ENCODE measurements around the gene CASP1. TPM values are rescaled to one million over a fixed set of nuclear protein-coding genes. Genes with fewer than 3 reads are reported as not detected.

CASP1 gene
- total RNA-seq, 4 donors from 2014 or later = 2.7 to 18.9 (median 9.2) TPM

DNA sequence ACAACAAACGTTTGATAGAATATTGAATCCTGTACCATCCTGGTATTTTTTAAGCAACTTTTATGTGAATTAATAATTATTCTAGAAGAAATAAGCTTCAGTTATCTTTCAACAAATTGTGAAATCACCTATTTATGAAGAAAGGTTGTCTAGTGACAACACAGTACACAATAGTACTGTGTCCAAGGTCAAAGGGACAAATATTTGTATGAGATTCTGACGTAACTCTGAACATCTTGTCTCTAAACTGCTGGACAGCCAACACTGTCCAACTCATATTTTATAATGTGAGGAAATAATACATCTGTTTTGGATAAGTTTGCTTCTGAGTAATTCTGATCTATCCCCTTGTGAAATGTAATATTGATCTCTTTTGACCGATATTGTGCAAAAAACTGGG, 30.9 kb downstream of the CASP1 start:
- DNase-seq = no peak
- intact Hi-C loops (cut with DNase I) = no loop called here
- H3K36me3 ChIP-seq = no peaks in the 10 kb centered on the region
- no peak overlapping the region for H3K4me3 ChIP-seq (replicated peaks in 1 of 3)
- no peaks in the 10 kb centered on the region for H3K4me1 ChIP-seq
- H3K9me3 ChIP-seq = no peaks in the 10 kb centered on the region
- 88 to 89% methylated on average over 3 of the region's 3 CpGs for WGBS, 2 donors
- H3K27ac ChIP-seq = no peak overlapping the region
- H3K27me3 ChIP-seq = no peaks in the 10 kb centered on the region
- no peak for TF ChIP-seq POLR2A (IDR thresholded peaks at IDR 0.05)
- TF ChIP-seq CTCF (IDR thresholded peaks at IDR 0.05) = no peak

GRCh38 chr11:105003151-105003550, 31.8 kb downstream of the CASP1 start:
- no peak for DNase-seq
- no peaks in the 10 kb centered on the region for H3K4me1 ChIP-seq
- H3K27me3 ChIP-seq = no peaks in the 10 kb centered on the region
- H3K36me3 ChIP-seq = no peaks in the 10 kb centered on the region
- intact Hi-C loops (cut with DNase I) = no loop called here
- no peak overlapping the region for H3K4me3 ChIP-seq (replicated peaks in 1 of 3)
- TF ChIP-seq CTCF (IDR thresholded peaks at IDR 0.05) = no peak
- TF ChIP-seq POLR2A (IDR thresholded peaks at IDR 0.05) = no peak
- no peaks in the 10 kb centered on the region for H3K9me3 ChIP-seq
- WGBS, 2 donors = 73 to 80% methylated on average over 2 of the region's 2 CpGs
- H3K27ac ChIP-seq = no peak overlapping the region

- no peak for DNase-seq
These were observed 34.1 kb downstream of the CASP1 start for GRCh38 chr11:105000797-105001196.

DNA sequence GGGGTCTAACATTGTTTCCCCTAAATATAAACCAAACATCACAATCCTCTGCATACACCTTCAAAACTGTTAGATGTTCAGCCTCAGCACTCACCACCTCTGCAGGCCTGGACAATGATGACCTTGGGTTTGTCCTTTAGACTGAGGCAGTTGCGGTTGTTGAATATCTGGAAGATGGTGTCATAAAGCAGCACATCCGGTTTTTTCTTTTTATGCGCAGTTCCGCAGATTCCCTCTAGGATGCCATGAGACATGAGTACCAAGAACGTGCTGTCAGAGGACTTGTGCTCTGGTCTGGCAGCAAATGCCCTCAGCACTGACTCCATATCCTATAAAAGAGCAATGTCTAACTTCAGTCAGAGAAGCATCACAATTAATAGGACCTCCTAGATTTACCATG, 34.8 kb downstream of the CASP1 start:
- Histone ChIP-seq H3K9me3 (no peaks in the 10 kb centered on the region), H3K4me1 (no peaks in the 10 kb centered on the region), H3K4me3 (replicated peaks in 1 of 3) (no peak overlapping the region), H3K27me3 (no peaks in the 10 kb centered on the region), H3K27ac (no peak overlapping the region), H3K36me3 (no peaks in the 10 kb centered on the region)
- intact Hi-C loops (cut with DNase I) = no loop called here
- WGBS, 2 donors = 92 to 95% methylated on average over 5 of the region's 5 CpGs
- no peak for TF ChIP-seq CTCF (IDR thresholded peaks at IDR 0.05)
- TF ChIP-seq POLR2A (IDR thresholded peaks at IDR 0.05) = no peak
- no peak for DNase-seq

More at GRCh38 chr11:105000797-105001196, 34.1 kb downstream of the CASP1 start:
- H3K27ac ChIP-seq = no peak overlapping the region
- TF ChIP-seq POLR2A (IDR thresholded peaks at IDR 0.05) (no peak), CTCF (IDR thresholded peaks at IDR 0.05) (peak in 2 of 6 experiments; percentile 7 to 31)
- no peak overlapping the region for H3K4me3 ChIP-seq (replicated peaks in 1 of 3)
- no peaks in the 10 kb centered on the region for H3K9me3 ChIP-seq
- no peaks in the 10 kb centered on the region for H3K4me1 ChIP-seq
- intact Hi-C loops (cut with DNase I) = no loop called here
- no peaks in the 10 kb centered on the region for H3K27me3 ChIP-seq
- no peaks in the 10 kb centered on the region for H3K36me3 ChIP-seq
- WGBS, 2 donors = 73 to 79% methylated on average over 7 of the region's 7 CpGs

DNA sequence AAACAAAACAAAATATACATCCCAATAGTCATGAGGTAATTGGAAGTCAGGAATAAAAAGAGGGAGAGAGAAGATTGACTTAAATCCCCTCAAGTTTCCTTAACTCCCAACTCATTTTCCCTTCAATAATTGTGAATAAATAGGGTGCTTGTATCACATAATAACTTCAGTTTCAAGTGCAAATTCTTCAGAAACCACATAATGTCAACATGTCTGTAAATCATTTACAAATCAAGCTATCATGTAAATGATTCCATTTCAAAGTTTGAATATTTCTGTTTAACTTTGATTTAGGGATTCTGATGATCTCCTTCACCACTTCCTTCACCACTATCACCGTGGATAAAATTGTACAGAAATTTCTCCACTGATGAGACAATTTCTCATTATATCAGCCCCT, 35.2 kb downstream of the CASP1 start:
- TF ChIP-seq CTCF (IDR thresholded peaks at IDR 0.05) = no peak
- no peak for TF ChIP-seq POLR2A (IDR thresholded peaks at IDR 0.05)
- 91 to 92% methylated on average over 1 of the region's 1 CpG for WGBS, 2 donors
- intact Hi-C loops (cut with DNase I) = no loop called here
- DNase-seq = no peak
- Histone ChIP-seq H3K9me3 (no peaks in the 10 kb centered on the region), H3K36me3 (no peaks in the 10 kb centered on the region), H3K4me3 (replicated peaks in 1 of 3) (no peak overlapping the region), H3K27me3 (no peaks in the 10 kb centered on the region), H3K4me1 (no peaks in the 10 kb centered on the region), H3K27ac (no peak overlapping the region)
